K562 (cell line): ENCODE measurements around the gene CNDP1. TPM values are rescaled to one million over a fixed set of nuclear protein-coding genes. Genes with fewer than 3 reads are reported as not detected.

Source experiments
- ATAC-seq: fragments of 200-7000 bp; cut with Tn5 transposase; 3 replicates; pipeline ENCODE4 v1.9.1; 2020; ENCODE audit warnings: moderate library complexity
- BruUV-seq: library from RNA; stranded (reverse); fragments of 400-500 nt; replicated peaks from 2 replicates; lab custom pipeline; 2021; lab: Mats Ljungman, UMichigan
- CTCF ChIA-PET: fragments of 300-600 bp; formaldehyde crosslinking; extraction: SDS; loops from one replicate; lab custom pipeline; 2021; ENCODE audit warnings: low intra/inter-chr PET ratio; lab: Yijun Ruan, JAX
- POLR2A ChIA-PET: fragments of 300-600, 350-650 bp; sonication (Branson Sonifier 250); formaldehyde crosslinking; extraction: SDS; loops from one replicate; lab custom pipeline; 2021; ENCODE audit warnings: antibody characterized with exemption, inconsistent platforms; lab: Yijun Ruan, JAX
- DNase-seq, 4 experiments: peaks; one replicate each; pipeline versions ENCODE4 v3.0.0 to v3.0.0-alpha.2; 2011 to 2018; ENCODE audit warnings: low spot score in 3 of 4, mixed read lengths in 3 of 4; ENCODE audit errors: extremely low read depth in 1 of 4
- FAIRE-seq: peaks from 2 replicates; lab custom pipeline; 2011; peaks lifted over from hg19 to GRCh38; lab: Jason Lieb, UNC
- H2AFZ ChIP-seq: 2 replicates; pipeline ENCODE4 v1.6.0; 2011; ENCODE audit warnings: low read depth, low read length, control low read depth, inconsistent platforms
- H3K27ac ChIP-seq: fragments of 200-600 bp; 3 replicates; pipeline ENCODE4 v1.8.0; 2011; ENCODE audit warnings: low read depth, mild to moderate bottlenecking, control low read depth, inconsistent platforms, low read length, moderate library complexity, mixed read lengths; ENCODE audit errors: extremely low read depth
- H3K27me3 ChIP-seq, 2 experiments: fragments of 300-600 bp in 1 of 2; 2 replicates in 1 of 2; 3 replicates in 1 of 2; pipeline versions ENCODE4 v1.6.0 to v1.8.0; 2011; ENCODE audit warnings: inconsistent platforms in 2 of 2, low read length in 2 of 2, mild to moderate bottlenecking in 1 of 2, mixed read lengths in 1 of 2, moderate library complexity in 1 of 2; ENCODE audit not compliant: control insufficient read depth in 2 of 2, insufficient read depth in 2 of 2
- H3K36me3 ChIP-seq: fragments of 300-600 bp; 3 replicates; pipeline ENCODE4 v1.8.0; 2011; ENCODE audit warnings: mild to moderate bottlenecking, low read length, inconsistent platforms; ENCODE audit not compliant: control insufficient read depth, insufficient read depth
- H3K4me1 ChIP-seq, 2 experiments: fragments of 200-600 bp in 1 of 2; replicated peaks in 1 of 2; 2 replicates in 1 of 2; 3 replicates in 1 of 2; pipeline versions ENCODE4 v1.5.1 to v1.8.0; 2011; ENCODE audit warnings: inconsistent platforms in 2 of 2, low read length in 2 of 2, mild to moderate bottlenecking in 1 of 2, mixed read lengths in 1 of 2, moderate library complexity in 1 of 2; ENCODE audit not compliant: control insufficient read depth in 2 of 2, insufficient read depth in 2 of 2
- H3K4me2 ChIP-seq: 2 replicates; pipeline ENCODE4 v1.6.1; 2011; ENCODE audit warnings: low read length, control low read depth, inconsistent platforms, mixed read lengths; ENCODE audit not compliant: insufficient read depth
- H3K4me3 ChIP-seq: fragments of 200-600 bp; sonication (generic), shearing (Covaris generic); 2 replicates; pipeline ENCODE4 v1.5.1; 2016; ENCODE audit warnings: control low read depth, inconsistent platforms
- H3K79me2 ChIP-seq: fragments of 200-600 bp; 3 replicates; pipeline ENCODE4 v1.8.0; 2011; ENCODE audit warnings: low read length, inconsistent platforms; ENCODE audit not compliant: control insufficient read depth, insufficient read depth
- H3K9ac ChIP-seq, 2 experiments: 2 replicates each; pipeline versions ENCODE4 v1.6.0 to v1.6.1; 2011; ENCODE audit warnings: low read depth in 2 of 2, low read length in 2 of 2, control low read depth in 1 of 2, inconsistent platforms in 1 of 2, mild to moderate bottlenecking in 1 of 2, mixed read lengths in 1 of 2; ENCODE audit not compliant: insufficient read depth in 1 of 2
- H3K9me1 ChIP-seq: one replicate; pipeline ENCODE4 v1.6.0; 2011; ENCODE audit warnings: inconsistent platforms, mild to moderate bottlenecking, low read length, moderate library complexity; ENCODE audit not compliant: control insufficient read depth, insufficient read depth
- H3K9me3 ChIP-seq: replicated peaks from 2 replicates; pipeline ENCODE4 v1.5.1; 2011; ENCODE audit warnings: low read depth, low read length, inconsistent platforms; ENCODE audit not compliant: control insufficient read depth, insufficient read depth
- H4K20me1 ChIP-seq: replicated peaks from 2 replicates; pipeline ENCODE4 v1.6.1; 2011; ENCODE audit warnings: low read length, inconsistent platforms, mixed read lengths; ENCODE audit not compliant: control insufficient read depth, insufficient read depth
- BACH1 ChIP-seq: fragments of 200-800 bp; sonication (Bioruptor generic); IDR thresholded peaks from 2 replicates; pipeline ENCODE4 v1.6.1; 2016; ENCODE audit warnings: missing genetic modification characterization, missing compliant biosample characterization
- LARP7 ChIP-seq: fragments of 450-650 bp; IDR thresholded peaks from 2 replicates; pipeline ENCODE4 v1.6.1; 2016
- POU5F1 ChIP-seq: fragments of 150-350 bp; IDR thresholded peaks from 2 replicates; pipeline ENCODE4 v1.6.1; 2014; ENCODE audit warnings: borderline replicate concordance, low read length, low read depth, mild to moderate bottlenecking; ENCODE audit not compliant: partially characterized antibody
- RB1 ChIP-seq: fragments of 450-650 bp; IDR thresholded peaks from 2 replicates; pipeline ENCODE4 v1.6.1; 2017; ENCODE audit warnings: low read depth, mild to moderate bottlenecking
- TFAM ChIP-seq: fragments of 250-450 bp; sonication (Bioruptor Pico); conservative IDR thresholded peaks from 2 replicates; pipeline ENCODE4 v1.5.0; 2021; ENCODE audit warnings: mild to moderate bottlenecking, moderate library complexity
- ZC3H11A ChIP-seq: IDR thresholded peaks from 2 replicates; pipeline ENCODE4 v1.6.1; 2012; ENCODE audit warnings: low read depth, low read length, improper control_type of control experiment
- WGBS: fragments of 100-300 bp; shearing (Covaris generic); methylation state at CpG from one replicate; pipeline ENCODE4 v1.1.6; 2016; ENCODE audit warnings: low coverage, mixed read lengths; ENCODE audit not compliant: insufficient coverage; ENCODE audit errors: missing lambda C conversion rate; 5-methylcytosine and 5-hydroxymethylcytosine counted together
- in situ Hi-C: fragments of 300-500 bp; cut with MboI; formaldehyde crosslinking; loops from 4 replicates; pipeline ENCODE4 v1.15.0; 2018; ENCODE audit warnings: inconsistent platforms, mixed read lengths
- intact Hi-C: fragments of 100-400 bp; cut with micrococcal nuclease; formaldehyde crosslinking; loops from 2 replicates; pipeline ENCODE4 v1.14.2; 2022
- polyA plus RNA-seq, 8 experiments: library from polyadenylated mRNA; depleted of rRNA in 4 of 8; stranded (reverse) in 5 of 8; unstranded in 3 of 8; fragments of >200 nt; fragmentation: Nextera tagmentation in 2 of 8; fragmentation: Illumina TruSeq in 1 of 8; extraction: Ambion mirVana in 2 of 8; extraction: Trizol in 1 of 8; gene quantifications; 2 replicates each; pipeline versions ENCODE4 v1.2.1 to v1.2.3, GENCODE V29; 2011 to 2014; ENCODE audit warnings: inconsistent platforms in 1 of 8, missing spikeins in 1 of 8
- total RNA-seq, 7 experiments: library from RNA; depleted of rRNA in 6 of 7; stranded (reverse); fragments of >200 nt in 6 of 7; fragmentation: Illumina TruSeq in 2 of 7; extraction: Trizol in 2 of 7; gene quantifications; 2 replicates each; pipeline versions ENCODE4 v1.2.1 to v1.2.3, GENCODE V29; 2011 to 2021; ENCODE audit warnings: low replicate concordance in 1 of 7
- TF ChIP-seq, protein P1 (sequence below): sonication (generic); formaldehyde crosslinking; IDR thresholded peaks from 2 replicates; pipeline ENCODE4 v1.8.0; 2022; ENCODE audit warnings: missing genetic modification reagents, mild to moderate bottlenecking, borderline replicate concordance
- TF ChIP-seq, protein P2 (sequence below): fragments of 450-650 bp; IDR thresholded peaks from one replicate; pipeline ENCODE4 v1.6.1; 2018; ENCODE audit warnings: mild to moderate bottlenecking, moderate library complexity; ENCODE audit not compliant: partially characterized antibody

The CNDP1 gene
- total and polyA plus RNA-seq, 9 of the 15 experiments (the other 6 are each of a cell fraction or from before 2014, with no cell fraction given), result not detected

DNA sequence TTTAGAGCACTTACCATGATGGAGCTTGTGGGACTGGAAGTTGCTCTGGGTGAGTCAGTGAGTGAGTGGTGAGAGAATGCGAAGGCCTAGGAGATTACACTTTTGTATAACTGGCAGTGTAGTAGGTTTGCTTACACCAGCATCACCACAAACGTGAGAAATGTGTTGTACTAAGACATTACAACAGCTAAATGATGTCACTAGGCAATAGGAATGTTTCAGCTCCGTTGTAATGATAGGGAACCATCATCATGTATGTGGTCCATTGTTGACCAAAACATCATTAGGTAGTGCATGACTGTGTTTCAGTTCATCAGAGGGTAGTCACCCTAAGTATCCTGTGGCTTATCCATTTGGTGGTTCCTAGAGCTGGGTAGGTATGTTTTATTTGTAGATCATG, 75.2 kb downstream of the CNDP1 start:
- Histone ChIP-seq H3K4me1 (no peaks in the 10 kb centered on the region), H3K27me3 (no peaks in the 10 kb centered on the region), H3K79me2 (no peaks in the 10 kb centered on the region), H2AFZ (no peak overlapping the region), H3K9ac (no peak overlapping the region), H3K27ac (no peak overlapping the region), H3K9me1 (no peaks in the 10 kb centered on the region), H4K20me1 (no peaks in the 10 kb centered on the region), H3K36me3 (no peaks in the 10 kb centered on the region), H3K9me3 (no peaks in the 10 kb centered on the region), H3K4me2 (no peak overlapping the region), H3K4me3 (no peak overlapping the region)
- TF ChIP-seq POU5F1 (no peak), ZC3H11A (no peak), BACH1 (no peak), RB1 (no peak), TFAM (CRISPR knock-in tag) (no peak), LARP7 (no peak)
- TF ChIP-seq, protein P1, sequence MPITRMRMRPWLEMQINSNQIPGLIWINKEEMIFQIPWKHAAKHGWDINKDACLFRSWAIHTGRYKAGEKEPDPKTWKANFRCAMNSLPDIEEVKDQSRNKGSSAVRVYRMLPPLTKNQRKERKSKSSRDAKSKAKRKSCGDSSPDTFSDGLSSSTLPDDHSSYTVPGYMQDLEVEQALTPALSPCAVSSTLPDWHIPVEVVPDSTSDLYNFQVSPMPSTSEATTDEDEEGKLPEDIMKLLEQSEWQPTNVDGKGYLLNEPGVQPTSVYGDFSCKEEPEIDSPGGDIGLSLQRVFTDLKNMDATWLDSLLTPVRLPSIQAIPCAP (CRISPR knock-in tag), result no peak
- TF ChIP-seq, protein P2, sequence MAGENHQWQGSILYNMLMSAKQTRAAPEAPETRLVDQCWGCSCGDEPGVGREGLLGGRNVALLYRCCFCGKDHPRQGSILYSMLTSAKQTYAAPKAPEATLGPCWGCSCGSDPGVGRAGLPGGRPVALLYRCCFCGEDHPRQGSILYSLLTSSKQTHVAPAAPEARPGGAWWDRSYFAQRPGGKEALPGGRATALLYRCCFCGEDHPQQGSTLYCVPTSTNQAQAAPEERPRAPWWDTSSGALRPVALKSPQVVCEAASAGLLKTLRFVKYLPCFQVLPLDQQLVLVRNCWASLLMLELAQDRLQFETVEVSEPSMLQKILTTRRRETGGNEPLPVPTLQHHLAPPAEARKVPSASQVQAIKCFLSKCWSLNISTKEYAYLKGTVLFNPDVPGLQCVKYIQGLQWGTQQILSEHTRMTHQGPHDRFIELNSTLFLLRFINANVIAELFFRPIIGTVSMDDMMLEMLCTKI, result no peak
- ATAC-seq (no peak), FAIRE-seq (no peak), DNase-seq (no peak)
- 43% methylated on average over 3 of the region's 3 CpGs for WGBS
- ChIA-PET POLR2A (interaction anchor here (0.6 kb wide), 1 partner anchor 109 kb away, joined by 4 read pairs; no protein-coding TSS in a partner anchor), CTCF (no interaction called here)
- intact Hi-C loops, result no loop called here
- in situ Hi-C loops, result no loop called here
- BruUV-seq, result no TSS peak
